Activated CD4-positive, alpha-beta T cell treated with anti-CD3 and anti-CD28 coated beads, Interleukin-2, amount 50 U/mL, for 1 hour (primary cell): ENCODE results near the gene CDC42EP1.
"Not testable (repeated sequence)": the region's sequence is repeated elsewhere in the genome, so short reads cannot be mapped to it uniquely, and the experiment has no call there.

Experiments
- DNase-seq: peaks from one replicate; pipeline ENCODE4 v3.0.0-alpha.2; 2020

Gene CDC42EP1, protein sequence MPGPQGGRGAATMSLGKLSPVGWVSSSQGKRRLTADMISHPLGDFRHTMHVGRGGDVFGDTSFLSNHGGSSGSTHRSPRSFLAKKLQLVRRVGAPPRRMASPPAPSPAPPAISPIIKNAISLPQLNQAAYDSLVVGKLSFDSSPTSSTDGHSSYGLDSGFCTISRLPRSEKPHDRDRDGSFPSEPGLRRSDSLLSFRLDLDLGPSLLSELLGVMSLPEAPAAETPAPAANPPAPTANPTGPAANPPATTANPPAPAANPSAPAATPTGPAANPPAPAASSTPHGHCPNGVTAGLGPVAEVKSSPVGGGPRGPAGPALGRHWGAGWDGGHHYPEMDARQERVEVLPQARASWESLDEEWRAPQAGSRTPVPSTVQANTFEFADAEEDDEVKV

DNA sequence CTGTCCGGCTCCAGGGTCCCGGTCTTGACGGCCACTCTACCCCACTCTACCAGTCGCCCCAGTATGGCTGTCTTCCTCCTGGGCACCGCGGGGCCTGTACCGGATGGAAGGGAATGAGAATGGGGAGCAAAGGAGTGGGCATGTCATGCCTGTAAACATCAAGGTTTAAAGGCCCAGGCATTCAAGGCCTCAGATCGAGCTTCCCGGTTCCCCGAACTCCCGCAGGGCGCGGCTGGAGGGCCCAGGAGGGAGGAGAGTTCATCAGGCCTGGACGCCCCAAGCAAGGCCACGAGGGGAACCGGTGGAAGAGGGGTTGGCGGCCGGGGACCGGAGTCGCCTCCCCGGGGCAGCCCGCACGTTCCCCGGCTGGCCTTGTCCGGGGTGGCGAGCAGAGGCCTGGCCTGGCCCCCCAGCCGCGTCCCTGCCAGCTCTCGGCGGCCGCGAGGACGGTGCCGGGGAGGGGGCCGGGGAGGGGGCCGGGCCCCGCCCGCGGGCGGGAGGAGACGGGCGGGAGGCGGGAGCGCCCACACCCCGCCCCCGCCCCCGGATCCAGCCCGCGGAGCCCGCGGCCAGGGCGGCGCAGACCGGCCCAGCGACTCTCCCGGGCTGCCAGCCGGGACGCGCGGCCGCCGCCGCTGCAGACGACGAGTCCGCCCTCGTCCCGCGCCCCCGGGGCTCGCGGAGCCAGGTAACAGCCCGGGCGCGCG is at the start of gene CDC42EP1:
CDC42EP1 (plus strand) TSS at position 580 of the 707 bp plus-strand sequence. CDS start 5,870 bp downstream, outside the sequence.
- no peak for DNase-seq

DNA sequence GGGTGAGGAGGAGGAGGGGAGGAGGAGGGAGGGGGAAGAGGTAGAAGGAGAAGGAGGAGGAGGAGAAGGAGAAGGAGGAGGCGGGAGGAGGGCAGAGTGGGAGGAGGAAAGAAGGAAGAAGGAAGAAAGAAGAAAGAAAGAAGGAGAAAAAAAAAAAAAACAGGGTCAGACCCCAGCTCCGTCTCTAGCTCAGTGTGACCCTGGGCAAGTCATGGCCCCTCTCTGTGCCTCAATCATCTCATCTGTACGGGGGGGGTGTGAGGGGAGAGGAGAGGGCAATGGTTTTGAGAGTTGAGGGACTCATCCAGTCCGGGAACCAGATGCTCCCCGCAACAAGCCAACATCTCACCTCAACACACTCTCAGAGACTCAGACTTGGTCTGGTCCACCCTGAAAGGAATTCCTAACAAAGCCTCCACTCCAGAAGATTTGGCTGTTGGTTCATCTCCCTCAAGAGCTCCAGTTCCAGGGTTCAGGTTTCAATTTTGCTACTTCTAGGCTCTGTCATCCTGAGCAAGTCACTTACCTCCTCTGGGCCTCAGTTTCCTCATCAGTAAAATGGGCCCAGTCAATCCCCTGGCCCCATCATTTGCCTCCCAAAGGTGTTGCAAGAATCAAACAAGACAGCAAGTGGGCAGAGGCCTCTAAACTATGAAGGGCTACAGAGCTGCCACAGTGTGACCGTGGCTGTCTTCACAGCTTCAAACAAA is 48.7 kb upstream of the CDC42EP1 start:
- no peak for DNase-seq

DNA sequence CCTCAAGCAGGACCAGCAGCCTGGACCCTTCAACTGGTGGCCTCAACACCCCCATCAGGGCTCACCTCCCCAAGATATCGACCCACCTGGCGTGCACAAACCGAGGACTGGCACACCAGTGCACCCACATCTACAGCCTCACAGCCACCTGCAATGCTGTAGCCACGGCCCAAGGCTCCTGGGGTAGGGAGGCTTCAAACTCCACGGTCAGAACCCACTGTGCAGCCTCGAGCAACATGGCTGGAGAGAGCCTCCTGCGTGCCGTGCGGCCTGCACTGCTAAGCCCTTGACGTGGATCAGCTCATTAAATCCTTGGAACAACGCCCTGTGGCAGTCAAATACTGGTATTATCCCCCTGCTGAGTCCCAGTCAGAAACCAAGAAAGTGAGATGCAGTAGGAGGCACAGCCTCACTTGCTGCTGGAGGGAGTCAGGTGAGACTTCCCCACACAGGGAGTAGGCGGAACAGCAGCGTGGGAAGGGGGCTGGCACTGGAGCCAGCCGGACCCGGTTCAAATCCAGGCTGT is 45.7 kb upstream of the CDC42EP1 start:
- DNase-seq: no peak

DNA sequence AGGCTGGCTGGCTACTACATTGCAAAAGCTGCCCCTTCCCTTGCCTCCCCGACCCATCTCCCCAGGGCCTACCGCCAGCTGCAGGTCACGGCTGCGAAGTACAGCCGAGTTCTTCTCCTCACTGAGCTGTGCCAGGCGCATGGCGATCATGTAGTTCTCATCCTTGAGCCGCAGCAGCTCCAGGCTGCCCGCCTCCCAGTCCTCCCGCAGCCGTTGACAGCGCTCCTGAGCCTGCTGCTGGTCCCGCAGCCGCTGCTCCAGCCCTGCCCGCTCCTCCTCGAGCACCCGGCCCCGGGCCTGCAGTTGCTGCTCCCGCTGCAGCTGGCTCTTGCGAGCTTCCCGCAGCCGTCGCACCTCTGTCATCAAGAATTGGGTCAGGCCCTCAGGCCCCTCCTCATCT is 44.4 kb upstream of the CDC42EP1 start:
- DNase-seq: no peak

DNA sequence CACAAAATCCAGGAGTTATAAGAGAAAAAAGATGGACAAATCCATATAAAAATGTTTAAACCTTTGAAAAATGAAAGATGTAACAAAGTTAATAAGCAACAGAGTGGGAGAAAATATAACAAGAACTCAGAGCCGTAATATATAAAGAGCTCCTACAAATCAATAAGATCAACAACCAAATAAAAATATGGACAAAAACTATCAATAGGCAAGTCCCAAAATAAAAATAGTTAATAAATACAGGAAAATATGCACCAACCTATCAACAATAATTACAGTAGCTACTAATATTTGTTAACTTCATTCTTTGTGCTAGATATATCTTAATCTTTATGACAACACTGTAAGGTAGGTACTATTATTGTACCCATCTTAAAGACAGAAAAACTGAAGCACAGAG is 43.8 kb upstream of the CDC42EP1 start:
- no peak for DNase-seq

DNA sequence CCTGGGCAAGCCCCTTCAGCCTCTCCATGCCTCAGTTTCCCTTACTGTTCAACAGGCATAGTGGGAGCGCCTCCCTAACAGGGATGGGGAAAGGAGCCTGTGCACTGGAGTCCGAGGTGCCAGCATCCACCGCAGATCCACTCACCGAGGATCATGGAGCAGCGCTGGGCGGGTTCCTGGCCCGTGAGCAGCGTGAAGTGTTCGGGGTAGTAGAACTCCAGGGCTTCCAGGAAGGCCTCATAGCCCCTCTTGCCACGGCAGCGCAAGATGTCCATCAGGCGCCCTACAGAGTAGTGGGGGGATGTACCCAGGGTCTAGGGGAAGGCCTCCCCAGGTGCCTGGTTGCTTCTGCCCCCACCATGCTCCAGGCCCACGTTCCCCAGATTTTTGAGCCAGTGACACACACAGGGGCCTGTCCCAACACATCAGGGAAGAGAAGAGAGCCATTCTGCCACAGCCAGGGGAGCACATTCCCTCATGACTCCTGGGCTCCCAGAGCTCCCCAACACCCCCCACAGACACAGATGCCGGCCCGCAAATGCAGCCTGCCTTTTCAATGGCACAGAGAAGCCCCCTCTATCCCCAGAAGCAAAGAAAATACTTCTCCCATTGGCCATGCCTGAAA is 42.3 kb upstream of the CDC42EP1 start:
- DNase-seq: no peak

DNA sequence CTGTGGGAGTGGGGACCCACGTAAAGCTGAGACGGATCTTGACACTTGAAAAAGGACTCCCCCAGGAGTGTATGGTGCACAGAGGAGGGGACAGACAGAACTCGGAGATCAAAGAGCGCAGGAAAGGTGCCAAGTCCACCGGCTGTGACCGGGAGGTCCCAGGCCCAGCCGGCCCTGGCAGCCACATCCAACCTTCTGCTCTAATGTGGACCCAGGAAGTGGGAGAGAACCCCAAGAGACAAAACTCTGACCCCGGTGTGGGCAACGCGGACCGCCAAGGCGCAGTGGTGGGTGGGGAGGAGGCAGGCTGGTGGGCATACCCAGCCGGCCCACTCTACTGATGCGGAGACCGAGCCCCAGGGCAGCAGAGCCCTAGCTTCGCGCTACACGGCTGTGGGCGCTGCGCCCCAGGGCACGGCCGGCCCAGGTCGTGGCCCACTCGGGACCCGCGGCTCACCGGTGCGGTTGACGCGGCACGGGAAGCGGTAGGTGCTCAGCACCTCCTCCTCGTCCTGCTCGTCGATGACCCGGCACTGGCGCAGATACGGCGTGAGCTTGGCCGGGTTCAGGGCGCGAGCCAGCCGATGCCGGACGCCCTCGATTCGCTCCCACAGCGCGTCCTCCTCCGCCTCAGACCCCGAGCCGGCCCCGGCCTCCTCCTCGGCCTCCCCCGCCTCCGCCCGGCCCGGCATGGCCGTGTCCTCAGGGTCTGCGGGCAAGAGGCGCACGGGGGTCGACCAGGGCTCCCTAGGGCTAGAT is 41.6 kb upstream of the CDC42EP1 start:
- no peak for DNase-seq

DNA sequence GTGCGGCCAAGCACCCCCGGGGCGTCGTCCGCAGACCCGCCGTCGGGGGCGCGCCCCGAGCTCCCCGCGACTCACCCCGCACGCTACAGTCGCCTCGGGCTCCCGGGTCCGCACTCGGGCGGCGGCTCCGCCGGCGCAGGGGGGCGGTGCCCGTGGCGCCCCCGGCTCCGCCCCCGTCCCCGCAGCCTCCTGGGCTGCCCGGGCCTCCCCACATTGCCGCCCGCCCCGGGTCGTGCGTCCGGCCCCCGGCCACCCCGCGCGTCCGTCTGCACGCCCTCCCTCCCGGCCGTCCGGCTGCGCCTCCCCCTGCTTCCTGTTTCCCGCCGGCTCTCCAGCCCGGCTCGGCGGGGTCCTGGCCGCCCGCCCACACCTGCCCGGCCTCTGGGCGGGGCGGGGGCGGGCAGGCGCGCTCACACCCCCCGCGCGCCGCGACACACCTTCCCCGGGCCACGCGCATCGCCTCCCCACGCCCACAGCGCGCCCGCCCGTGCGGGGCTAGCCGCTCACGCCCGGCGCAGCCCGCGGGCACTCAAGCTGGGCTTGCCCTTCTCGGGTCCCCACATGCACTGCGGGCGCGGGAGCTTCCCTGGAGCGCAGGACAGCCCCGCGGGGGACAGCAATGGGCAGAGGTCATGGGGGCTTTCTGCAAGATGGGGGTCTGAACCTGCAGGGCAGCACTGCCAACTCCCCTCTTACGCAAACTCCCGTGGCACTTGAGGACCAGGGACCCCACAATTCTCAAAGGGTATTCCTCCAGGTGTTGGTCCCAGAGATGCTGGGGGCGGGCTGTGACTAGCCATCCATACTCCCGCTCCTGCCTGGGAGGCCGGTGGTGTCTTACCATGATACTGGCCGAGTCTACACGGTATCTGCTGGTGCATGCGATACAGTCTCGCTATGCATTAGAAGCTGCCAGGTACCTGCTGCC is 40.7 kb upstream of the CDC42EP1 start, which contains the start of gene CARD10:
CARD10 (minus strand) TSS at position 148 of the 928 bp plus-strand sequence. CDS start 215 bp downstream, outside the sequence.
- no peak for DNase-seq

DNA sequence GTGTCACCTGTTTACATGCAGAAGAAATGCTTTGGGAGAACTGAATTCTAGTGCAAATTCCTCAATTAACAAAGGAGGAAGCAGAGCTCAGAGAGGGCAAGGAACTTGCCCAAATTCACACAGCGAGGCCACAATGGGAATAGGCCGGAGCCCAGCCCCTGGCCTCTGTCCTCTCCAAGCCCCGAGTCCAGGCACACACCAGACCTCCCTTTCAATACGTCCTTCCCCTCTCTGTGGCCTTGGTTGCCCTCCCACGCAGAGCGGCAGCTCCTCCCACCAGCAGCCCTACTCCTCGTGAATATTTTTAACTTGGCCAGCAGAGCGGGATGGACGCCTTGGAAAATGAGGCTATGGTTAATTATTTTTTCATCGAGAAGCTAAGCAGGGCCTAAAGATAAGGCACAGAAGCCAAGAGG is 39.5 kb upstream of the CDC42EP1 start:
- no peak for DNase-seq

DNA sequence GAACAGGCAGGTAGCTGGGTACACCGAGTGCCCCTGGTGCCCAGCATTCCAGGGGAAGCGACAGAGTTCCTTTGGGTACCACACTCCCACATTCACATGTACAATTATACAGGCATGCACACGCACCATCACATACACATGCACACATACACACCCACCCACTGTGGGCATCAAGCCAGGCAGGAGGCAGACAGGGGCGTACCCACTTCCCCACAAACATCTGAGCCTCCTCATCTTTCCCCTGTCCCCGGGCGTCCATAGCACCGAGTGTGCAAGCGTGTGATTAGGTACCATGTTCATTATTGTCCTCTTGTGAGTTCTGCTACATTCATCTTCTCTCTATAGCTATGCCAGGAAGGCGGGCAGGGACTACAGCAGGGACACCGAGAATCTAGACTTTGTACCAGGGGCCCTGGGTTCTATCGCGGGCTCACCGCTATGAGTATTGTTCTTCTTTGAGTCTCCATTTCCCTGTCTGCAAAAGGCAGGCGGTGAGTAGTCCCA is 39.0 kb upstream of the CDC42EP1 start:
- no peak for DNase-seq

DNA sequence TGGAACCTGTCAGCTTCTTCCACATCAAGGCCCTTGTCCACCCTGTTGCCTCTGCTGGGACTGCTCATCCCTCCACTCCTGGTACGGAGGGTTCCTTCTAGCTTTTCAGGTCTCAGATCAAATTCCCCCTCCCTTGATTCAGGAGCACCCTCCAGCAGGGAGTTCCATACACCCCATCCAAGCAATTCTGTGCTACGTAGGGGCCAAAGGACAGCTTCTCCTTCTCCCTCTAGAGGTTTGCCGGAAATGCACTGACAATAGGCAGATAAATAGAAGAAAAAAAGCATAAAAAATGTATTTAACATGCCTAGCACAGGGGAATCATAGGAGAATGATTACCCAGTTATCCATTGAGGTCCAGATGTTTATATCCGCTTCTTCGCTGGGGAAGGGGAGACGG is 37.8 kb upstream of the CDC42EP1 start:
- no peak for DNase-seq

DNA sequence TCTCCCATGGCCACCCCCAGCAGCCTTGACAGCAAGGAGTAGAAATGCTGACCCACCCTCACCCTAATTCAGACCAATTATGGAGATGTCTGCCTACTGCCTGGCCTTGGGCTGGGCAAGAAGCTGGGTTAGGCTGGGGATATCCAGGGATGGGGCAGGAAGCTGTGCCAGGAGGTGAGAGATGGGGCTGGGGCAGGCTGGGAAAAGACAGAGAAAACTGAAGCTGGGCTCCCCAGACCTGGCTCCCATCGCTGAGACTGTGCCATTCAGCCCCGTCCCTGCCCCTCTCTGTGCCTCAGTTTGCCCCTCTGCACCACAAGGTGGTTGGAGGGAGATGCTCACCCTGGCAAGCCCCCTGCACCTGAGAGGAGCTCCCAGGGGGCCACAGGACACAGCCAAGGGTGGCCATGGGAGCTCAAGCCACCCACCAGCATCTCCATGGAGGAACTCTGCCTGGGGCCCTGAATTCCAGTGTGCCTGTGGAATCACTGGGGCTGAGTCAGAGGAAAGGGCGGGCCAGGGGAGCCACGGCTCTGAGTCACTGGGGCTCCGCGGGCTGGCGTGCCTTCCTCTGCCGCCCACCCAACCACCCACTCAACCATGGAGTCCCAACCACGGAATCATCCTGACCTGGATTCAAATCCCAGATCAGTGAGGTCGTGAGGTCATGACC is 35.1 kb upstream of the CDC42EP1 start:
- no peak for DNase-seq

DNA sequence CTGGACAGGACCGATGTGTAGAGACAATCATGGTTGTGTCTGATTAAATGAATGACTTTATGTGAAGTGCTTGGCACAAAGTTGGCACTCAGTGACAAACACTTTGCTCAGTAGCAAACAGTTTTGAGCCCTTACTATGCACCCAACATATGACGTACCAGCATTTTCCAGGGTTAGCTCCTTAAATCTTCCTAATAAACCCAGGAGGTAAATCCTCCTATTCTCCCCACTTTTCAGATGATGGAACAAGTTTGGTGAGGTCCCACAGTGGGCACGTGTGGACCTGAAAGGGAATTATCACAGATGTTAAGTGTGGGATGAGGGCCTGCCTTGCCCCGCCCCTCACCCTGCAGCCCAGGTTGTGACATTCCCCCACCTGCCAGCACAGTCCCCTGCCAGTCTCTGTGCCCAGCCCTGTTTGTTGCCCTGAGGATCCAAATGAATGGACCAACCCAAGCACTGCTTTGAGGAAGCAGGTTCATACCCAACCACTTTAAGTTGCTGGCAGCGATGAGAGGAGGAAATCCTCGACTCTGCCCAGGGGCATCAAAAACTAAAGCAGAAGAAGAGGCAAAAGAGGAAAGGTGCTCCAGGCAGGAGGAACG is 34.4 kb upstream of the CDC42EP1 start:
- no peak for DNase-seq

DNA sequence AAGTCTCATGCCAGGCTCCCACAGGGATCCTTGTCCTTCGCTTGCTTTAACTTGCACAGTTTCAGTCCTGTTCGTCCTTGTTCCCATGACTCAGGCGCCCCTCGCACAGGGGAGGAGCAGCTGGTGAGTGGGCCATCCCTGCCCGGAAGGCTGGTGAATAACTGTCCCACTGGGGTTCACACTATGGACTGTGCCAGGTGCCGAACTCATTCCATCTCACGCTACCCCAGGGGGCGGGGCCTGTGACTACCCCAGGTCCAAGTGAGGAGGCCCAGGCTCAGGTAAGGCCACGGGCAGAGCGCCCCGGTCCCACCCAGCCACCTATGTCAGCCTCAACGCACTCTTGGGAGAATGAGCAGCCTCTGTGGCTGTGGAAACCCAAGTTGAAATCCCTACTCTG is 33.9 kb upstream of the CDC42EP1 start:
- no peak for DNase-seq

DNA sequence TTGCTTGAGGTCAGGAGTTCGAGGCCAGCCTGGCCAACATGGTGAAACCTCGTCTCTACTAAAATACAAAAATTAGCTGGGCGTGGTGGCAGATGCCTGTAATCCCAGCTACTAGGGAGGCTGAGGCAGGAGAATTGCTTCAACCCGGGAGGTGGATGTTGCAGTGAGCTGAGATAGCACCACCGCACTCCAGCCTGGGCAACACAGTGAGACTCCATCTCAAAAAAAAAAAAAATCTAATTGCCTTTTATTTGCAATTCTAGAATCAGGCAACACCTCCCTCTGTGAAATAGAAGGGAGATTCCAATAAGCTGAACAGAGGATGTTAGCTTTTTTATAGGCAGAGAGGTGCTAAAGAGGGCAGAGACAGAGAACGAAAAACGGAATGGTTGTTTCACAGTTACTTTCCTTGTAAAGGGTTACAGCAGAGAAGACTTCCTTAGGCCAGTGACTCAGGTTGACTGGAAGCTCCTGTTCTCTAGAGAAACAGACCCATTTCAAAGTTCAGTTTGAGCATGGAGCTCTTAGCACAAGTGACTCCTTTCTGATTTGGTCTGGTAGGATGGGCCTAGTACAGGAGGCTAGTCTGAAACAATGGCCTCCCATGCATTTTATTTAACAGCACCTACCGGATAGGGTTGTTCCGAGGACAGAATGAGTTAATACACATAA is 33.1 kb upstream of the CDC42EP1 start:
- DNase-seq: not testable (repeated sequence)

DNA sequence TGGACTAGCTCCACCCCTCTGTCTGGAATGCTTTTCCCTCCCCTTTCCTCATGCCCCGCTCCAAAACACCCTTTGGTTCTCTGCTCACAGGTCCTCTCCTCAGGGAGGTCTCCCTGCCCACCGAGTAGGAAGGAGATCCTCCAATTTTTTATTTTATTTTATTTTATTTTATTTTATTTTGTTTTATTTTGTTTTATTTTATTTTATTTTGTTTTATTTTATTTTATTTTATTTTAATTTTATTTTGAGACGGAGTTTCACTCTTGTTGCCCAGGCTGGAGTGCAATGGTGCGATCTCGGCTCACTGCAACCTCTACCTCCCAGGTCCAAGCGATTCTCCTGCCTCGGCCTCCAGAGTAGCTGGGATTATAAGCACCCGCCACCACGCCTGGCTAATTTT is 32.3 kb upstream of the CDC42EP1 start:
- DNase-seq: not testable (repeated sequence)

DNA sequence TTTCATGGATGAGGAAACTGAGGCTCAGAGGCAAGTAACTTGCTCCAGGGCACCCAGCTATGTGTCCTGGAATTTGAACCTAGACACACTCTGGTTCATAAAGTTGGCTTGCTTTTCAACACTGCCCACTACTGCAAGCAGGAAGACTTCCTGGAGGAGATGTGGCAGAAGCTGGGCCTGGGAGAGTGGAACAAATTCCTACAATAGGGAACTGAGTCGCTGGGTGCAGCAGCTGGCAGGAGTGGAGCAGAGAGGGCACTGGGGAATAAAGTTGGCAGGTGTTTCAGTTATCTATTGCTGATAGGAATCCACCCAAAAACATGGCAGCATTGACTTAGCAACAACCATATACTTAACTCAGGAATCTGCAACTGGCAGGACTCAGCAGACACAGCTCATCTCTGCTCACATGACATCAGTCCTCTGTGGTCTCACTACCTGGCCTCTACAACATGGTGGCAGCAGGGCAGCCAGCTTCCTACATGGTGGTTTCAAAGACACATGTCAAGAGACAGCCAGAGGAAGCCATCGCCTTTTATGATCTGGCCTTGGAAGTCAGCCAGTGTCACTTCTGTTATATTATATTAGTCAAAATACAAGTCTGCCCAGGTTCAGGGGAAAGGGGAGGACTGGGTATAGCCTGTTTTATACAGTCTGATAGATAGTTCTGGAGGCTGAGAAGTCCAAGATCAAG is 30.5 kb upstream of the CDC42EP1 start:
- DNase-seq: no peak

DNA sequence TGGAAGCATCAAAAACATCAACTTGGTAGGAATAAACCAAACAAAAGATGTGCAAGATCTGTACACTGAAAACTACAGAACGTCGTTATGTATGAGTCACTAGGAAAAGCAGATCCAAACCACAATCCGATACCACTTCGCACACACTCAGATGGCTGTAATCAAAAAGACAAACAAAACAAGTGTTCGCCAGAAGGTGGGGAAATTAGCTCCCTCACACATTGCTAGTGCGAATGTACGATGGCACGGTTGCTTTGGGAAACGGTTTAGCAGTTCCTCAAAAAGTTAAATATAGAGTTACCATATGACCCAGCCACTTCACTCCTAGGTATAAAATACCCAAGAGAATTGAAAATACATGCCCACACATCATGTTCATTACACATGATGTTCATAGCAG is 26.3 kb upstream of the CDC42EP1 start:
- DNase-seq: no peak
